Measurements from ENCODE around the gene LRRC1.

GRCh38 chr6:53889365-53889764 lies 94.6 kb downstream of the LRRC1 start:
- TF ChIP-seq ZNF398 (tag by site-specific recombination; IDR thresholded peaks at IDR 0.05), result no peak
- no peak for TF ChIP-seq ZNF175 (tag by site-specific recombination; IDR thresholded peaks at IDR 0.05)

All from HEK293 (cell line).